ENCODE data around the gene P3H1. TPM values are rescaled to one million over a fixed set of nuclear protein-coding genes. Genes with fewer than 3 reads are reported as not detected.

The P3H1 gene
- total RNA-seq, 1 experiment from 2014 or later: 47.1 TPM

GRCh38 chr1:42797979-42798378 lies 31.2 kb upstream of the P3H1 start:
- no peak overlapping the region for H3K4ac ChIP-seq (ENCODE audit: low read depth, low read length)
- H2AK5ac ChIP-seq (ENCODE audit: insufficient read length, low read length): no peak overlapping the region
- no peak overlapping the region for H2BK120ac ChIP-seq (ENCODE audit: low read depth, low read length, poor library complexity, severe bottlenecking)
- H3K9ac ChIP-seq (ENCODE audit: extremely low read depth, insufficient read length, low read length): no peak overlapping the region
- Mint-ChIP-seq H3K27me3 (ENCODE audit: low read depth) (no peaks in the 10 kb centered on the region; the same call in 1 of the 2 replicates), H3K9me3 (no peaks in the 10 kb centered on the region; a peak in 1 of 5 replicates), H3K4me1 (no peaks in the 10 kb centered on the region), H3K4me3 (no peak overlapping the region), H3K36me3 (ENCODE audit: insufficient read depth in 1 of 3, low read depth in 3 of 3) (no peaks in the 10 kb centered on the region), H3K27ac (no peak overlapping the region)
- no peak overlapping the region for H2BK12ac ChIP-seq (ENCODE audit: insufficient read length, low read depth, low read length)
- no peaks in the 10 kb centered on the region for H3K79me1 ChIP-seq (ENCODE audit: insufficient read depth, low read depth, low read length, poor library complexity, severe bottlenecking)
- H3K18ac ChIP-seq (ENCODE audit: insufficient read length, low read depth, low read length): no peak overlapping the region
- no peak for DNase-seq
- no peaks in the 10 kb centered on the region for H3K23me2 ChIP-seq (ENCODE audit: insufficient read length, low read depth, low read length, poor library complexity, severe bottlenecking)
- no peak overlapping the region for H4K91ac ChIP-seq (ENCODE audit: insufficient read length, low read depth, low read length)
- H3K9me3 ChIP-seq (ENCODE audit: control insufficient read depth, low read depth, low read length): no peaks in the 10 kb centered on the region
- no peak overlapping the region for H3T11ph ChIP-seq (ENCODE audit: low read length)
- H4K20me1 ChIP-seq (ENCODE audit: control insufficient read depth, insufficient read depth, insufficient read length): no peaks in the 10 kb centered on the region
- H3K23ac ChIP-seq (ENCODE audit: insufficient read length, low read depth, low read length): no peak overlapping the region
- WGBS (ENCODE audit: extremely low coverage, insufficient read length, low lambda C conversion rate): no CpG with 5 or more reads among the region's 5 CpGs
- H3K56ac ChIP-seq (ENCODE audit: insufficient read length, low read depth, low read length): no peak overlapping the region
- H3K27me3 ChIP-seq (ENCODE audit: insufficient read depth, low read length): no peaks in the 10 kb centered on the region
- H3K14ac ChIP-seq (ENCODE audit: insufficient read depth, low read length): no peak overlapping the region
- TF ChIP-seq, protein P1, sequence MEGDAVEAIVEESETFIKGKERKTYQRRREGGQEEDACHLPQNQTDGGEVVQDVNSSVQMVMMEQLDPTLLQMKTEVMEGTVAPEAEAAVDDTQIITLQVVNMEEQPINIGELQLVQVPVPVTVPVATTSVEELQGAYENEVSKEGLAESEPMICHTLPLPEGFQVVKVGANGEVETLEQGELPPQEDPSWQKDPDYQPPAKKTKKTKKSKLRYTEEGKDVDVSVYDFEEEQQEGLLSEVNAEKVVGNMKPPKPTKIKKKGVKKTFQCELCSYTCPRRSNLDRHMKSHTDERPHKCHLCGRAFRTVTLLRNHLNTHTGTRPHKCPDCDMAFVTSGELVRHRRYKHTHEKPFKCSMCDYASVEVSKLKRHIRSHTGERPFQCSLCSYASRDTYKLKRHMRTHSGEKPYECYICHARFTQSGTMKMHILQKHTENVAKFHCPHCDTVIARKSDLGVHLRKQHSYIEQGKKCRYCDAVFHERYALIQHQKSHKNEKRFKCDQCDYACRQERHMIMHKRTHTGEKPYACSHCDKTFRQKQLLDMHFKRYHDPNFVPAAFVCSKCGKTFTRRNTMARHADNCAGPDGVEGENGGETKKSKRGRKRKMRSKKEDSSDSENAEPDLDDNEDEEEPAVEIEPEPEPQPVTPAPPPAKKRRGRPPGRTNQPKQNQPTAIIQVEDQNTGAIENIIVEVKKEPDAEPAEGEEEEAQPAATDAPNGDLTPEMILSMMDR (conservative IDR thresholded peaks at IDR 0.05): no peak
- H4K5ac ChIP-seq (ENCODE audit: insufficient read length, low read depth, low read length): no peak overlapping the region
- H3K4me2 ChIP-seq (ENCODE audit: insufficient read depth, insufficient read length, low read length): no peak overlapping the region
- H4K8ac ChIP-seq (replicated peaks; ENCODE audit: insufficient read length, low read depth, low read length): no peak overlapping the region
- H2BK15ac ChIP-seq (ENCODE audit: low read depth, low read length): no peak overlapping the region
- H3K27ac ChIP-seq (ENCODE audit: insufficient read length, low read depth, low read length): no peak overlapping the region
- no peak overlapping the region for H2AFZ ChIP-seq (ENCODE audit: low read length)
- H3K4me1 ChIP-seq (ENCODE audit: insufficient read depth, low read length): no peaks in the 10 kb centered on the region
- no peak overlapping the region for H2BK5ac ChIP-seq (ENCODE audit: insufficient read length, low read length)
- H2BK20ac ChIP-seq (ENCODE audit: low read depth, low read length, poor library complexity, severe bottlenecking): no peak overlapping the region
- H3K79me2 ChIP-seq (ENCODE audit: insufficient read depth, low read length): no peaks in the 10 kb centered on the region

Data from H9 (cell line).